HepG2 (cell line): ENCODE measurements around the gene SLC34A3. TPM values are rescaled to one million over a fixed set of nuclear protein-coding genes. Genes with fewer than 3 reads are reported as not detected.

Experiments used
- ATF1 ChIP-seq: IDR thresholded peaks from 2 replicates; pipeline ENCODE4 v1.6.1; 2016; ENCODE audit warnings: mild to moderate bottlenecking, control low read depth
- BORCS8-MEF2B ChIP-seq: sonication (generic); formaldehyde crosslinking; IDR thresholded peaks from 2 replicates; pipeline ENCODE4 v1.8.0; 2022; ENCODE audit warnings: mild to moderate bottlenecking, missing genetic modification reagents
- CCAR2 ChIP-seq: fragments of 200-400 bp; formaldehyde crosslinking; optimal IDR thresholded peaks from 2 replicates; pipeline ENCODE3; 2018; ENCODE audit warnings: low read depth, mild to moderate bottlenecking, low read length, moderate library complexity
- CENPX ChIP-seq: sonication (generic); formaldehyde crosslinking; IDR thresholded peaks from 2 replicates; pipeline ENCODE4 v1.9.0; 2021; ENCODE audit warnings: mild to moderate bottlenecking, missing genetic modification reagents, moderate library complexity
- CREBL2 ChIP-seq: sonication (generic); formaldehyde crosslinking; IDR thresholded peaks from 2 replicates; pipeline ENCODE4 v1.8.1; 2023; ENCODE audit warnings: missing genetic modification reagents, mild to moderate bottlenecking, borderline replicate concordance
- DNMT3B ChIP-seq: conservative IDR thresholded peaks from 2 replicates; pipeline ENCODE4 v1.6.1; 2016; ENCODE audit warnings: missing biosample characterization, control low read depth
- E2F5 ChIP-seq: sonication (generic); formaldehyde crosslinking; conservative IDR thresholded peaks from 2 replicates; pipeline ENCODE4 v1.4.0; 2020; ENCODE audit warnings: missing genetic modification reagents
- ETV5 ChIP-seq: IDR thresholded peaks from 2 replicates; pipeline ENCODE4 v1.6.1; 2018; ENCODE audit warnings: missing biosample characterization, missing genetic modification reagents, inconsistent platforms, borderline replicate concordance
- FOXM1 ChIP-seq: sonication (generic); formaldehyde crosslinking; IDR thresholded peaks from 2 replicates; pipeline ENCODE4 v1.5.0; 2020; ENCODE audit warnings: missing genetic modification reagents
- HNRNPK ChIP-seq: fragments of 200-400 bp; formaldehyde crosslinking; IDR thresholded peaks from 2 replicates; pipeline ENCODE4 v1.6.1; 2018; ENCODE audit warnings: low read length, low read depth, moderate library complexity, mild to moderate bottlenecking; ENCODE audit not compliant: poor library complexity, severe bottlenecking
- MED8 ChIP-seq: sonication (generic); formaldehyde crosslinking; IDR thresholded peaks from 2 replicates; pipeline ENCODE4 v1.8.1; 2023; ENCODE audit warnings: mild to moderate bottlenecking, missing genetic modification reagents; ENCODE audit not compliant: insufficient replicate concordance
- NBN ChIP-seq: fragments of 450-650 bp; conservative IDR thresholded peaks from 2 replicates; pipeline ENCODE4 v1.6.1; 2017
- NRL ChIP-seq: sonication (generic); formaldehyde crosslinking; IDR thresholded peaks from 2 replicates; pipeline ENCODE4 v1.5.0; 2020; ENCODE audit warnings: missing genetic modification reagents, mild to moderate bottlenecking, moderate library complexity, borderline replicate concordance
- SIX4 ChIP-seq: sonication (generic); formaldehyde crosslinking; IDR thresholded peaks from 2 replicates; pipeline ENCODE4 v1.4.0; 2020; ENCODE audit warnings: missing genetic modification reagents
- SOX5 ChIP-seq: IDR thresholded peaks from 2 replicates; pipeline ENCODE4 v1.6.1; 2016; ENCODE audit warnings: borderline replicate concordance
- TERF1 ChIP-seq: sonication (generic); formaldehyde crosslinking; IDR thresholded peaks from 2 replicates; pipeline ENCODE4 v1.8.0; 2022; ENCODE audit warnings: mild to moderate bottlenecking, missing genetic modification reagents, moderate library complexity
- TOE1 ChIP-seq: sonication (generic); formaldehyde crosslinking; IDR thresholded peaks from 2 replicates; pipeline ENCODE4 v1.4.0; 2020; ENCODE audit warnings: mild to moderate bottlenecking, missing genetic modification reagents
- ZC3H4 ChIP-seq: sonication (generic); formaldehyde crosslinking; IDR thresholded peaks from 2 replicates; pipeline ENCODE4 v1.4.0; 2020; ENCODE audit warnings: missing genetic modification reagents, borderline replicate concordance
- ZNF232 ChIP-seq: sonication (generic); formaldehyde crosslinking; IDR thresholded peaks from 2 replicates; pipeline ENCODE4 v1.4.0; 2020; ENCODE audit warnings: missing genetic modification reagents, borderline replicate concordance
- ZNF414 ChIP-seq: sonication (generic); formaldehyde crosslinking; IDR thresholded peaks from 2 replicates; pipeline ENCODE4 v1.5.0; 2020; ENCODE audit warnings: missing genetic modification reagents
- ZNF510 ChIP-seq: sonication (generic); formaldehyde crosslinking; IDR thresholded peaks from 2 replicates; pipeline ENCODE4 v1.4.0; 2020; ENCODE audit warnings: low read depth, mild to moderate bottlenecking, missing genetic modification reagents
- ZNF562 ChIP-seq: sonication (generic); formaldehyde crosslinking; IDR thresholded peaks from 2 replicates; pipeline ENCODE4 v1.8.0; 2022; ENCODE audit warnings: missing genetic modification reagents, borderline replicate concordance
- ZNF598 ChIP-seq: sonication (generic); formaldehyde crosslinking; IDR thresholded peaks from 2 replicates; pipeline ENCODE4 v1.5.1; 2020; ENCODE audit warnings: mild to moderate bottlenecking, missing genetic modification reagents, borderline replicate concordance
- ZNF652 ChIP-seq: IDR thresholded peaks from 2 replicates; pipeline ENCODE4 v1.6.1; 2016; ENCODE audit warnings: low read depth, borderline replicate concordance
- ZNF710 ChIP-seq: sonication (generic); formaldehyde crosslinking; IDR thresholded peaks from 2 replicates; pipeline ENCODE4 v1.5.0; 2020; ENCODE audit warnings: mild to moderate bottlenecking, missing genetic modification reagents, borderline replicate concordance
- ZNF768 ChIP-seq: sonication (generic); formaldehyde crosslinking; IDR thresholded peaks from 2 replicates; pipeline ENCODE4 v1.4.0; 2020; ENCODE audit warnings: missing genetic modification reagents
- ZSCAN22 ChIP-seq: sonication (generic); formaldehyde crosslinking; IDR thresholded peaks from 2 replicates; pipeline ENCODE4 v1.4.0; 2020; ENCODE audit warnings: mild to moderate bottlenecking, missing genetic modification reagents
- polyA plus RNA-seq, 8 experiments: library from polyadenylated mRNA; depleted of rRNA in 3 of 8; stranded (reverse) in 7 of 8; unstranded in 1 of 8; fragments of >200 nt; fragmentation: Illumina TruSeq in 4 of 8; extraction: Trizol in 4 of 8; gene quantifications; 2 replicates each; pipeline versions ENCODE4 v1.2.1 to v1.2.3, GENCODE V29; 2011 to 2016; ENCODE audit warnings: low read depth in 4 of 8, missing spikeins in 1 of 8, mixed read lengths in 1 of 8; ENCODE audit not compliant: insufficient read depth in 1 of 8
- total RNA-seq, 5 experiments: library from RNA; depleted of rRNA; stranded (reverse); fragments of >200 nt; fragmentation: Illumina TruSeq; extraction: Trizol; gene quantifications; 2 replicates each; pipeline ENCODE4 v1.2.3, GENCODE V29; 2016; ENCODE audit warnings: low read depth in 1 of 5

The SLC34A3 gene
- total and polyA plus RNA-seq, 2 of the 13 experiments (the other 11 are each of a cell fraction or from before 2014, with no cell fraction given), result 0.07 to 1.0 TPM

- TF ChIP-seq TERF1 (CRISPR knock-in tag), result no peak
- TF ChIP-seq CENPX, result no peak
- peak; percentile 72 for TF ChIP-seq MED8
- no peak; the same call in none of the 2 replicates for TF ChIP-seq ZNF414 (CRISPR knock-in tag)
- TF ChIP-seq SOX5, result peak; percentile 68; the same call in 1 of the 2 replicates
- peak; percentile 50 for TF ChIP-seq HNRNPK
- TF ChIP-seq CCAR2, result peak; percentile 55
- no peak for TF ChIP-seq ZNF562
- no peak for TF ChIP-seq ZC3H4
- TF ChIP-seq CREBL2 (CRISPR knock-in tag), result no peak
- no peak for TF ChIP-seq ZNF598 (CRISPR knock-in tag)
- TF ChIP-seq TOE1 (CRISPR knock-in tag), result no peak
- TF ChIP-seq ZNF768, result no peak
- no peak for TF ChIP-seq ATF1 (CRISPR knock-in tag)
- 0 out of 2 replicates have a peak, but pooled peaks have one; percentile 23 for TF ChIP-seq DNMT3B (CRISPR knock-in tag)
- no peak for TF ChIP-seq ZSCAN22 (CRISPR knock-in tag)
- no peak; the same call in none of the 2 replicates for TF ChIP-seq NRL (CRISPR knock-in tag)
- 0 out of 2 replicates have a peak, but pooled peaks have one; percentile 20 for TF ChIP-seq BORCS8-MEF2B (CRISPR knock-in tag)
- peak; percentile 97 for TF ChIP-seq ETV5 (CRISPR knock-in tag)
- no peak for TF ChIP-seq ZNF510
- TF ChIP-seq ZNF652 (CRISPR knock-in tag), result no peak
- 0 out of 2 replicates have a peak, but pooled peaks have one; percentile 19 for TF ChIP-seq ZNF232
- TF ChIP-seq FOXM1, result no peak
- no peak for TF ChIP-seq SIX4
- TF ChIP-seq NBN, result no peak
- peak; percentile 69; the same call in 1 of the 2 replicates for TF ChIP-seq ZNF710 (CRISPR knock-in tag)
- no peak for TF ChIP-seq E2F5
Observed at GRCh38 chr9:137236238-137236935, 5.7 kb downstream of the SLC34A3 start (continued).
